Measurements from ENCODE around the gene C1QTNF5.

Gene C1QTNF5

GRCh38 chr11:119372260-119373058, 31.8 kb upstream of the C1QTNF5 start:
- no peak for DNase-seq

- no peak for DNase-seq
These were observed 31.1 kb upstream of the C1QTNF5 start for GRCh38 chr11:119371778-119372182.

GRCh38 chr11:119371067-119371601, 30.5 kb upstream of the C1QTNF5 start:
- DNase-seq = no peak

- DNase-seq = no peak
These were observed 29.9 kb upstream of the C1QTNF5 start for GRCh38 chr11:119370486-119371046.

GRCh38 chr11:119369132-119369925, 28.6 kb upstream of the C1QTNF5 start:
- DNase-seq = no peak

GRCh38 chr11:119368121-119369034, 27.7 kb upstream of the C1QTNF5 start:
- DNase-seq = peak; percentile 81

- no peak for DNase-seq
These were observed 27.0 kb upstream of the C1QTNF5 start for GRCh38 chr11:119367661-119368120.

- no peak for DNase-seq
These were observed 26.3 kb upstream of the C1QTNF5 start for GRCh38 chr11:119366690-119367620.

- no peak for DNase-seq
These were observed 24.4 kb upstream of the C1QTNF5 start for GRCh38 chr11:119365071-119365591.

- DNase-seq = peak; percentile 19
These were observed 23.3 kb upstream of the C1QTNF5 start for GRCh38 chr11:119363851-119364590.

GRCh38 chr11:119363081-119363850, 22.6 kb upstream of the C1QTNF5 start:
- DNase-seq = peak; percentile 30

- DNase-seq = no peak
These were observed 22.0 kb upstream of the C1QTNF5 start for GRCh38 chr11:119362741-119363080.

GRCh38 chr11:119361941-119362725, 21.4 kb upstream of the C1QTNF5 start:
- peak; percentile 56 for DNase-seq

- DNase-seq = peak; percentile 96
These were observed 20.5 kb upstream of the C1QTNF5 start for GRCh38 chr11:119361056-119361787.

- no peak for DNase-seq
These were observed 18.9 kb upstream of the C1QTNF5 start for GRCh38 chr11:119359365-119360214.

- no peak for DNase-seq
These were observed 16.4 kb upstream of the C1QTNF5 start for GRCh38 chr11:119357074-119357473.

Data from DMS79 (cell line).